ENCODE measurements around the gene CLDN16.

DNA sequence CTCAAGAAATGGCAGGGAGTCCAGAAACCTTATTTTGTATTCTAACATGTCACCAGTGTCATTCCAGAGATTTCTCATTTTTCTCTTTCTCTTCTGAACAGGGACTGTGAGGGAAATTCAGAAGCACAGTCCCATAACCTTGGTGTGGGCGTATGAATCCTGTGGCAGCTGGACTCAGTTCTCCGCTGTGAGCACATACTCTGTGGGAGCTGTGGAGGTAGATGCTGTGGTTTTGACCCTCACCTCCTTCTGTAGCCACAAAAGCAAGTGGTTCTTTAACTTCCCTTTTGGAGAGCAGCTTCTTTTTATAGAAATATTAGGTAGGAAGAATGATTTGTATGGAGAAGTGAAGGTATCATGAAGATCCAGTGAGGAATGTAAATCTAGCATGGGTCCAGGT is 48.4 kb downstream of the CLDN16 start:
- TF ChIP-seq TEAD4 (CRISPR knock-in tag; IDR thresholded peaks at IDR 0.05) (no peak), ELF4 (CRISPR knock-in tag; IDR thresholded peaks at IDR 0.05; ENCODE audit: low read depth) (no peak), NFYB (CRISPR knock-in tag; conservative IDR thresholded peaks at IDR 0.05; ENCODE audit: low read depth) (no peak), TP53 (CRISPR knock-in tag; IDR thresholded peaks at IDR 0.05) (no peak), KAT7 (CRISPR knock-in tag; IDR thresholded peaks at IDR 0.05; ENCODE audit: borderline replicate concordance) (no peak), ESRRA (CRISPR knock-in tag; IDR thresholded peaks at IDR 0.05; ENCODE audit: borderline replicate concordance) (no peak)
- TF ChIP-seq, protein P1, sequence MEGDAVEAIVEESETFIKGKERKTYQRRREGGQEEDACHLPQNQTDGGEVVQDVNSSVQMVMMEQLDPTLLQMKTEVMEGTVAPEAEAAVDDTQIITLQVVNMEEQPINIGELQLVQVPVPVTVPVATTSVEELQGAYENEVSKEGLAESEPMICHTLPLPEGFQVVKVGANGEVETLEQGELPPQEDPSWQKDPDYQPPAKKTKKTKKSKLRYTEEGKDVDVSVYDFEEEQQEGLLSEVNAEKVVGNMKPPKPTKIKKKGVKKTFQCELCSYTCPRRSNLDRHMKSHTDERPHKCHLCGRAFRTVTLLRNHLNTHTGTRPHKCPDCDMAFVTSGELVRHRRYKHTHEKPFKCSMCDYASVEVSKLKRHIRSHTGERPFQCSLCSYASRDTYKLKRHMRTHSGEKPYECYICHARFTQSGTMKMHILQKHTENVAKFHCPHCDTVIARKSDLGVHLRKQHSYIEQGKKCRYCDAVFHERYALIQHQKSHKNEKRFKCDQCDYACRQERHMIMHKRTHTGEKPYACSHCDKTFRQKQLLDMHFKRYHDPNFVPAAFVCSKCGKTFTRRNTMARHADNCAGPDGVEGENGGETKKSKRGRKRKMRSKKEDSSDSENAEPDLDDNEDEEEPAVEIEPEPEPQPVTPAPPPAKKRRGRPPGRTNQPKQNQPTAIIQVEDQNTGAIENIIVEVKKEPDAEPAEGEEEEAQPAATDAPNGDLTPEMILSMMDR (IDR thresholded peaks at IDR 0.05): no peak
- TF ChIP-seq, protein P2, sequence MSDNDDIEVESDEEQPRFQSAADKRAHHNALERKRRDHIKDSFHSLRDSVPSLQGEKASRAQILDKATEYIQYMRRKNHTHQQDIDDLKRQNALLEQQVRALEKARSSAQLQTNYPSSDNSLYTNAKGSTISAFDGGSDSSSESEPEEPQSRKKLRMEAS (CRISPR knock-in tag; IDR thresholded peaks at IDR 0.05): no peak

All from WTC11 (cell line).